GM18519 (cell line): ENCODE measurements around the gene EML6.
A peak's percentile ranks its signal among the peaks of the same experiment; 100 is the strongest.
"Not testable (repeated sequence)": the region's sequence is repeated elsewhere in the genome, so short reads cannot be mapped to it uniquely, and the experiment has no call there.

Experiments
- ATAC-seq: cut with Tn5 transposase; IDR thresholded peaks from one replicate; pipeline ENCODE4 v1.9.1; 2021; ENCODE audit warnings: mild to moderate bottlenecking, moderate library complexity; ENCODE audit not compliant: unreplicated experiment, low FRiP score

Gene EML6

GRCh38 chr2:54979321-54980044 is 256.0 kb downstream of the EML6 start:
- no peak for ATAC-seq

- ATAC-seq, result no peak
These were observed 257.9 kb downstream of the EML6 start for GRCh38 chr2:54981385-54981784.

- no peak for ATAC-seq
These were observed 260.1 kb downstream of the EML6 start for GRCh38 chr2:54983345-54984220.

- ATAC-seq, result no peak
These were observed 261.0 kb downstream of the EML6 start for GRCh38 chr2:54984476-54984875.

GRCh38 chr2:54986264-54986663 is 262.8 kb downstream of the EML6 start:
- ATAC-seq, result no peak

- ATAC-seq, result no peak
These were observed 265.1 kb downstream of the EML6 start for GRCh38 chr2:54988612-54989011.

- not testable (repeated sequence) for ATAC-seq
These were observed 267.2 kb downstream of the EML6 start for GRCh38 chr2:54990694-54991093.

GRCh38 chr2:54995553-54995952 is 272.1 kb downstream of the EML6 start:
- ATAC-seq, result no peak

GRCh38 chr2:54997826-54998225 is 274.4 kb downstream of the EML6 start:
- no peak for ATAC-seq

- ATAC-seq, result no peak
These were observed 275.7 kb downstream of the EML6 start for GRCh38 chr2:54999182-54999581.

- ATAC-seq, result no peak
These were observed 276.9 kb downstream of the EML6 start for GRCh38 chr2:55000341-55000740.

- ATAC-seq, result no peak
These were observed 278.3 kb downstream of the EML6 start for GRCh38 chr2:55001716-55002115.

- ATAC-seq, result no peak
These were observed 280.5 kb downstream of the EML6 start for GRCh38 chr2:55003706-55004639.

GRCh38 chr2:55006306-55006705 is 282.8 kb downstream of the EML6 start:
- no peak for ATAC-seq

- no peak for ATAC-seq
These were observed 286.0 kb downstream of the EML6 start for GRCh38 chr2:55009277-55010060.

- peak; percentile 92 for ATAC-seq
These were observed 286.7 kb downstream of the EML6 start for GRCh38 chr2:55010149-55010591.

- ATAC-seq, result no peak
These were observed 287.5 kb downstream of the EML6 start for GRCh38 chr2:55010915-55011314.

GRCh38 chr2:55011831-55012671 is 288.6 kb downstream of the EML6 start:
- ATAC-seq, result no peak
